Left colon (tissue), 2 donors: Measurements from ENCODE around the gene EARS2. TPM values are rescaled to one million over a fixed set of nuclear protein-coding genes. Genes with fewer than 3 reads are reported as not detected.
A peak's percentile ranks its signal among the peaks of the same experiment; 100 is the strongest.

ENCODE experiments used
- ATAC-seq: fragments of 200-7000 bp; cut with Tn5 transposase; one replicate; pipeline ENCODE4 v1.9.1; 2020; ENCODE audit warnings: mild to moderate bottlenecking, moderate library complexity
- DNase-seq, 2 donors: peaks; one replicate each; pipeline ENCODE4 v3.0.0-alpha.2; 2020
- intact Hi-C, 2 donors: fragments of 100-400 bp; cut with DNase I in 1 of 2; cut with micrococcal nuclease in 1 of 2; formaldehyde crosslinking; loops; one replicate each; pipeline versions ENCODE4 v1.11.2 to v1.14.0; 2022; cut with DNase I, micrococcal nuclease
- total RNA-seq, 2 donors: library from RNA; stranded (reverse); fragmentation: NEBNext Ultra II Directional; extraction: Animal tissue kit (Norgen Biotek cat#: 25700); gene quantifications; one replicate each; pipeline ENCODE4 v1.2.1, GENCODE V29; 2021
- donor health status: DM: no; HTN: no; CAD: no.
- donor health status: DM: yes; HTN: yes; CAD: no.

Gene EARS2
- total RNA-seq, 2 donors from 2014 or later, result 15.4 to 17.2 TPM

GRCh38 chr16:23534868-23535860 lies 22.0 kb downstream of the EARS2 start:
- ATAC-seq, result no peak
- intact Hi-C loops, result no loop called here
- no peak for DNase-seq

- intact Hi-C loops, result no loop called here
- DNase-seq, result no peak
- no peak for ATAC-seq
These were observed 24.7 kb downstream of the EARS2 start for GRCh38 chr16:23532448-23532847.

GRCh38 chr16:23530062-23530461 lies 27.1 kb downstream of the EARS2 start:
- DNase-seq (no peak), ATAC-seq (no peak)
- intact Hi-C loops, result no loop called here

- intact Hi-C loops, result no loop called here
- DNase-seq (no peak), ATAC-seq (no peak)
These were observed 28.4 kb downstream of the EARS2 start for GRCh38 chr16:23528644-23529310.

- ATAC-seq, result no peak
- DNase-seq, result no peak
- intact Hi-C loops, result no loop called here
These were observed 29.0 kb downstream of the EARS2 start for GRCh38 chr16:23527961-23528643.

GRCh38 chr16:23524886-23525285 lies 32.3 kb downstream of the EARS2 start:
- ATAC-seq (no peak), DNase-seq (no peak)
- intact Hi-C loops, result no loop called here

GRCh38 chr16:23523876-23524385 lies 33.2 kb downstream of the EARS2 start:
- intact Hi-C loops, result no loop called here
- DNase-seq (no peak), ATAC-seq (no peak)

GRCh38 chr16:23523321-23523720 lies 33.8 kb downstream of the EARS2 start:
- ATAC-seq, result no peak
- intact Hi-C loops, result no loop called here
- DNase-seq, result no peak

GRCh38 chr16:23521965-23522364 lies 35.2 kb downstream of the EARS2 start:
- no peak for ATAC-seq
- DNase-seq, result no peak
- intact Hi-C loops, result no loop called here

- intact Hi-C loops, result no loop called here
- DNase-seq (no peak), ATAC-seq (no peak)
These were observed 36.0 kb downstream of the EARS2 start for GRCh38 chr16:23521037-23521743.

GRCh38 chr16:23520500-23520899 lies 36.6 kb downstream of the EARS2 start:
- intact Hi-C loops, result no loop called here
- DNase-seq, result no peak
- ATAC-seq, result no peak

GRCh38 chr16:23519282-23519681 lies 37.9 kb downstream of the EARS2 start:
- DNase-seq (no peak), ATAC-seq (no peak)
- intact Hi-C loops, result no loop called here

- peak; percentile 58 for ATAC-seq
- no peak for DNase-seq
- intact Hi-C loops, result no loop called here
These were observed 38.7 kb downstream of the EARS2 start for GRCh38 chr16:23518435-23518891.

GRCh38 chr16:23516366-23517137 lies 40.6 kb downstream of the EARS2 start:
- DNase-seq (no peak), ATAC-seq (no peak)
- intact Hi-C loops, result no loop called here

GRCh38 chr16:23515881-23516280 lies 41.3 kb downstream of the EARS2 start:
- ATAC-seq, result no peak
- intact Hi-C loops, result no loop called here
- DNase-seq, result no peak

- intact Hi-C loops, result no loop called here
- DNase-seq, result no peak
- ATAC-seq, result no peak
These were observed 42.6 kb downstream of the EARS2 start for GRCh38 chr16:23514381-23515152.

GRCh38 chr16:23512168-23512695 lies 44.9 kb downstream of the EARS2 start:
- no peak for ATAC-seq
- DNase-seq, result no peak
- intact Hi-C loops, result no loop called here
